ENCODE measurements around the gene POLD2. TPM values are rescaled to one million over a fixed set of nuclear protein-coding genes. Genes with fewer than 3 reads are reported as not detected.

Gene POLD2
- total RNA-seq, 2 donors from 2014 or later, result 38.7 to 43.8 TPM

DNA sequence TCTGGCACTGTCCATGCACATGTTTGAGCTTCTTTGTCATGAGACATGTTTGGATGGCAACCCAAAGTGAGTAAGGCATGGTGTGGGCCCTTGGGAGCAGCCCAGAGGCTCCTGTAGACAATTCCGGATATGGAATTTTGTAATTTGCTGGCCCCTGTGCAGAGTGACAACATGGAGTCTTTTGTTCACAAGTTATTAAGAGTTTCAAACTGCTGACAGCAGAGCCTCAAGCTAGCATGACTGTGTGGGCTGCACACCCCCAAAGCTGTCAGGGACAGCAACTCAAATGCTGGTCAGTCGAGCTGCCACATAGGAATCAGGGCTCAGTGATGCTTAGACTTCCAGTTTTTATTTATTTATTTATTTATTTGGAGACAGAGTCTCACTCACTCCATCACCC is 24.8 kb upstream of the POLD2 start:
- H3K4me1 ChIP-seq (ENCODE audit: control insufficient read depth in 1 of 2, low read depth in 2 of 2), result peaks cover 6 to 14% of the 10 kb centered on the region in 2 donors
- DNase-seq (ENCODE audit: low spot score), result no peak

DNA sequence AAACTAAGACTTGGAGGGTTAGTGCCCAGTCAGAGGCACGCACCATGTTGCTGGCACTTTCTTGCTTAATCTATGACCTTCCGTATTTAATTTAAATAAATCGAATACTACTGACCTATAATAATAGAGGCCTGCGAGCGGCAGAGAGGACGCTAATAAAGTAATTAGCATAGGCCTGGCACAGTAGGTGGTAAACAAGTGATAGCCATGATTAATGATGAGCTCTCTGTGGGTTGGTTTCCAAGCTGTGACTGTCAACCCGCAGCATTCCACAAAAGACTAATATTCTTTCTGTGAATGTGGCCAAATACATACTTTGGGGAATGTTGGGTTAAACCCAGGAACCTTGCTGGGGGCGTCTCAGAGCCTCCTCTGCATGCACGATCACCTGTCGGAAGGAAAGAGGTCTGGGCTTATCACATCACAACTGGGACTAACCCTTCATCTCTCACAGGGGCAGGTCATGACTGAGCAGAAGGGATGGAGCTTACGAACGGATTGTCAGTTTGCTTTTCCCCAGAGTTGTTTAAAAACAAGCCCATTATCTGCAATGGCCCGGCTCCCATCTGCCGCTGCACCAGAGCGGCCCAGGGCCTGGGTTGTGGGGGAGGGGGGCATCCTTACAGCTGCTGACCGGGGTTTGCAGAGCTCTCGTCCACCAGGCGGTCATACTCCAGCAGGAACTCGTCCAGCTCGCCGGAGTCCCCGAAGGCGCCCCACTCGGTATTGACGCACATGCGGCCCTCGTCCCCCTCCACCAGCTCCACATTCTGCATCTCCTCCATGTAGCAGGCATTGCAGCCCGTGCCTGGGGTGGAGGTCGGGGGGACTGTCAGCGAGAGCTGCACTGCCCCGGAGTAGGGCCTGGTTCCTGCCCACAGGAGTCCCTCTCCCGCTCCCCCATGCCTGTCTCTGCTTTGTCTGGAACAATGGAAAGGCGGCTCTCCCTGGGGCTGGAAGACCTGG is 24.0 kb upstream of the POLD2 start:
- no peak overlapping the region for H3K4me3 ChIP-seq
- H3K27me3 ChIP-seq (replicated peaks; ENCODE audit: insufficient read depth), result no peaks in the 10 kb centered on the region
- H3K9me3 ChIP-seq, result no peaks in the 10 kb centered on the region
- H3K36me3 ChIP-seq, result no peaks in the 10 kb centered on the region
- TF ChIP-seq, protein P1, sequence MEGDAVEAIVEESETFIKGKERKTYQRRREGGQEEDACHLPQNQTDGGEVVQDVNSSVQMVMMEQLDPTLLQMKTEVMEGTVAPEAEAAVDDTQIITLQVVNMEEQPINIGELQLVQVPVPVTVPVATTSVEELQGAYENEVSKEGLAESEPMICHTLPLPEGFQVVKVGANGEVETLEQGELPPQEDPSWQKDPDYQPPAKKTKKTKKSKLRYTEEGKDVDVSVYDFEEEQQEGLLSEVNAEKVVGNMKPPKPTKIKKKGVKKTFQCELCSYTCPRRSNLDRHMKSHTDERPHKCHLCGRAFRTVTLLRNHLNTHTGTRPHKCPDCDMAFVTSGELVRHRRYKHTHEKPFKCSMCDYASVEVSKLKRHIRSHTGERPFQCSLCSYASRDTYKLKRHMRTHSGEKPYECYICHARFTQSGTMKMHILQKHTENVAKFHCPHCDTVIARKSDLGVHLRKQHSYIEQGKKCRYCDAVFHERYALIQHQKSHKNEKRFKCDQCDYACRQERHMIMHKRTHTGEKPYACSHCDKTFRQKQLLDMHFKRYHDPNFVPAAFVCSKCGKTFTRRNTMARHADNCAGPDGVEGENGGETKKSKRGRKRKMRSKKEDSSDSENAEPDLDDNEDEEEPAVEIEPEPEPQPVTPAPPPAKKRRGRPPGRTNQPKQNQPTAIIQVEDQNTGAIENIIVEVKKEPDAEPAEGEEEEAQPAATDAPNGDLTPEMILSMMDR (IDR thresholded peaks at IDR 0.05), result no peak
- H3K4me1 ChIP-seq (ENCODE audit: control insufficient read depth in 1 of 2, low read depth in 2 of 2), result peaks cover 6 to 14% of the 10 kb centered on the region in 2 donors
- H3K27ac ChIP-seq, result no peak overlapping the region
- DNase-seq (ENCODE audit: low spot score), result no peak
- no peak for ATAC-seq (ENCODE audit: insufficient number of reproducible peaks, low FRiP score, low read depth)

More for the DNA sequence above, 24.8 kb upstream of the POLD2 start:
- ATAC-seq (ENCODE audit: insufficient number of reproducible peaks, low FRiP score, low read depth), result no peak
- no peak overlapping the region for H3K27ac ChIP-seq
- no peak overlapping the region for H3K4me3 ChIP-seq
- TF ChIP-seq, protein P1 (IDR thresholded peaks at IDR 0.05), result no peak
- H3K27me3 ChIP-seq (replicated peaks; ENCODE audit: insufficient read depth), result no peaks in the 10 kb centered on the region
- no peaks in the 10 kb centered on the region for H3K36me3 ChIP-seq
- no peaks in the 10 kb centered on the region for H3K9me3 ChIP-seq

DNA sequence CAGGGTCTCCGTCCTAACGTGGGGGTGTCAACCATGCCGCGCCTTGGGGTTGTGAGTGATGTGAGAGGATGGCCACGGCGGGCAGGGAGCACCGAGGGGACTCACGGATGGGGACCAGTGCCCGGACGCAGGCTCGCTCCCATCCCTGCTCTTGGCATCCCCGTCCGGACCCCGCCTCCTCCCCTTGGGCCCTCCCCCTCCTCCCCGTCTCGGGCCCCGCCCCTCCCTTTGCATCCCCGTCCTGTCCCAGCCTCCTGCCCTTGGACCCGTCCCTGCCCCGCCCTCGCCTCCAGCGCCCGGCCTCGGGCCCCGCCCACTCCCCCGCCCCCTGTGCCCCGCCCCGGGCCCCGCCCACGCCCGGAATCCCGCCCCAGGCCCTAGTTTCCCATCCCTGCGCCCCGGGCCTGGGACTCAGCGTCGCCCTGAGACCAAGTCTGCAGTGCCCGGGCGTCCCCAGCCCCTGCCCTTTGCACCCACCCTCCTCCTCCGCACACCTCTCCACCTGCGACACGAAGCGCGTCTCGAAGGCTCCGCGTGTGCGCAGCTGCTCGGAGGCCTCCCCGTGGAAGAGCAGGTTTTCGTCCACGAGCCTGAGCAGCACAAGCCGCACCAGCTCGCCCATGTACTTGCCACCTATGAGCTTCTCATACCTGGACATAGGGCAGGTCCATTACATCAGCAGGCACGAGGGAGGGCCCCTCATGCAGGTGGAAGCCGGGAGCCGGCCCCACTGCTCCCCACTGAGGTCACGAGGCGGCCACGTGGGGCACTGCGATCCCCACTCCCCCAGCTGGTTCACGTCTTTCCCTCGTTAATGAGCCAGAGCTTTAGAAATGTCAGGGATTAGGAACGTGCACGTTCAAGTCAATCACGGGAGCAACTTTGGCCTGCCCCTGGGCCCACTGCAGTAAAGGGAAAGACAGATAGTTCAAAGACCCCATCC is 22.9 kb upstream of the POLD2 start:
- peak; percentile 48 for DNase-seq (ENCODE audit: low spot score)
- H3K36me3 ChIP-seq, result no peaks in the 10 kb centered on the region
- no peak overlapping the region for H3K27ac ChIP-seq
- H3K27me3 ChIP-seq (replicated peaks; ENCODE audit: insufficient read depth), result no peaks in the 10 kb centered on the region
- H3K4me1 ChIP-seq (ENCODE audit: control insufficient read depth in 1 of 2, low read depth in 2 of 2), result peaks cover 6 to 14% of the 10 kb centered on the region in 2 donors
- TF ChIP-seq, protein P1 (IDR thresholded peaks at IDR 0.05), result no peak
- H3K9me3 ChIP-seq, result no peaks in the 10 kb centered on the region
- no peak for ATAC-seq (ENCODE audit: insufficient number of reproducible peaks, low FRiP score, low read depth)
- peak overlapping the region; percentile 74 for H3K4me3 ChIP-seq

DNA sequence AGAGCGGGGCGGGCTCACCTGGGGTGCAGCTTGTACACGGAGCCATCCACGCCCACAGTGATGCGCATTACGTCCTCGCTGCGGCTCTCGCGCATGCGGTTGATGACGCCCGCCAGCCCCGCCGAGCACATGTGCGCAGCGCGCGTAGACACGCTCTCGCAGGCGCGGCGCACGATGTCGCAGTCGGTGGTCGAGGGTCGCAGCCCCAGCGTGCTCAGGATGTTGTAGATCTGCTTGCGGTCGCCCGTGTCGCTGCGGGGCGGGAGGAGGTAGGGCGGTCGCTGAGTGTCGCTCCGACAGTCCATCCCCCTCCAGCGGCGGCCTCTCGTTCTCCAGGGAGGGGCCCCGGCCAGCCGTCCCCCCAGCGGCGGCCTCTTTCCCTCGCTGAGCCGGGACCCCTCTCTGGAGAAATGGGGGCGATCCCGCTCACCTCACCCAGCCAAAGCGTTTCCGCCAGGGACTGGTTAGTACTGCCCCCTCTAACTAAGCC is 22.2 kb upstream of the POLD2 start:
- Histone ChIP-seq H3K27ac (no peak overlapping the region), H3K27me3 (replicated peaks; ENCODE audit: insufficient read depth) (no peaks in the 10 kb centered on the region), H3K4me1 (ENCODE audit: control insufficient read depth in 1 of 2, low read depth in 2 of 2) (peaks cover 6 to 14% of the 10 kb centered on the region in 2 donors), H3K9me3 (no peaks in the 10 kb centered on the region), H3K36me3 (no peaks in the 10 kb centered on the region), H3K4me3 (peak overlapping the region; percentile 74)
- TF ChIP-seq, protein P1 (IDR thresholded peaks at IDR 0.05), result no peak
- no peak for DNase-seq (ENCODE audit: low spot score)
- ATAC-seq (ENCODE audit: insufficient number of reproducible peaks, low FRiP score, low read depth), result no peak
